BE2C (cell line): Measurements from ENCODE around the gene GRPR.
"Not testable (repeated sequence)": the region's sequence is repeated elsewhere in the genome, so short reads cannot be mapped to it uniquely, and the experiment has no call there.

Experiments used
- DNase-seq: peaks from one replicate; pipeline ENCODE4 v3.0.0-alpha.2; 2020
- H3K27me3 ChIP-seq: fragments of 250-450 bp; sonication (Bioruptor Pico); 2 replicates; pipeline ENCODE4 v1.5.1; 2020; ENCODE audit warnings: mild to moderate bottlenecking
- H3K36me3 ChIP-seq: fragments of 250-450 bp; sonication (Bioruptor Pico); 2 replicates; pipeline ENCODE4 v1.5.1; 2020; ENCODE audit warnings: mild to moderate bottlenecking
- H3K4me1 ChIP-seq: fragments of 250-450 bp; sonication (Bioruptor Pico); 2 replicates; pipeline ENCODE4 v1.5.1; 2020
- H3K4me3 ChIP-seq: 2 replicates; pipeline ENCODE4 v1.5.1; 2011; ENCODE audit warnings: low read depth, low read length
- H3K9me3 ChIP-seq: fragments of 250-450 bp; sonication (Bioruptor Pico); 2 replicates; pipeline ENCODE4 v1.5.1; 2020
- CTCF ChIP-seq: IDR thresholded peaks from 2 replicates; pipeline ENCODE4 v1.5.1; 2012; ENCODE audit warnings: mild to moderate bottlenecking, low read depth, low read length

The GRPR gene

GRCh38 chrX:16140448-16140847 lies 17.1 kb downstream of the GRPR start:
- TF ChIP-seq CTCF, result no peak
- Histone ChIP-seq H3K4me1 (no peaks in the 10 kb centered on the region), H3K9me3 (no peaks in the 10 kb centered on the region), H3K27me3 (no peaks in the 10 kb centered on the region), H3K4me3 (no peak overlapping the region), H3K36me3 (no peaks in the 10 kb centered on the region)
- DNase-seq, result no peak

GRCh38 chrX:16140983-16141382 lies 17.6 kb downstream of the GRPR start:
- Histone ChIP-seq H3K36me3 (no peaks in the 10 kb centered on the region), H3K4me1 (no peaks in the 10 kb centered on the region), H3K9me3 (no peaks in the 10 kb centered on the region), H3K4me3 (no peak overlapping the region), H3K27me3 (no peaks in the 10 kb centered on the region)
- no peak for DNase-seq
- no peak for TF ChIP-seq CTCF

- TF ChIP-seq CTCF, result no peak
- DNase-seq, result no peak
- no peaks in the 10 kb centered on the region for H3K36me3 ChIP-seq
- no peaks in the 10 kb centered on the region for H3K9me3 ChIP-seq
- H3K4me1 ChIP-seq, result no peaks in the 10 kb centered on the region
- no peak overlapping the region for H3K4me3 ChIP-seq
- no peaks in the 10 kb centered on the region for H3K27me3 ChIP-seq
Measured at GRCh38 chrX:16141422-16142245, 18.3 kb downstream of the GRPR start.

GRCh38 chrX:16142246-16142558 lies 18.8 kb downstream of the GRPR start:
- no peak for TF ChIP-seq CTCF
- H3K9me3 ChIP-seq, result no peaks in the 10 kb centered on the region

GRCh38 chrX:16143968-16144367 lies 20.6 kb downstream of the GRPR start:
- H3K4me1 ChIP-seq, result no peaks in the 10 kb centered on the region
- no peak for DNase-seq
- no peak for TF ChIP-seq CTCF
- no peaks in the 10 kb centered on the region for H3K9me3 ChIP-seq
- H3K27me3 ChIP-seq, result no peaks in the 10 kb centered on the region
- no peak overlapping the region for H3K4me3 ChIP-seq
- no peaks in the 10 kb centered on the region for H3K36me3 ChIP-seq

More at GRCh38 chrX:16142246-16142558, 18.8 kb downstream of the GRPR start:
- Histone ChIP-seq H3K4me3 (no peak overlapping the region), H3K36me3 (no peaks in the 10 kb centered on the region), H3K27me3 (no peaks in the 10 kb centered on the region), H3K4me1 (no peaks in the 10 kb centered on the region)
- DNase-seq, result no peak

GRCh38 chrX:16144420-16144819 lies 21.1 kb downstream of the GRPR start:
- Histone ChIP-seq H3K36me3 (no peaks in the 10 kb centered on the region), H3K27me3 (no peaks in the 10 kb centered on the region), H3K9me3 (no peaks in the 10 kb centered on the region), H3K4me1 (no peaks in the 10 kb centered on the region), H3K4me3 (no peak overlapping the region)
- no peak for TF ChIP-seq CTCF
- no peak for DNase-seq

GRCh38 chrX:16145093-16145492 lies 21.7 kb downstream of the GRPR start:
- not testable (repeated sequence) for H3K4me1 ChIP-seq, H3K4me3 ChIP-seq, H3K36me3 ChIP-seq, H3K9me3 ChIP-seq, H3K27me3 ChIP-seq, DNase-seq
